GM18858 (cell line): ENCODE measurements around the gene GALM.
"Not testable (repeated sequence)": the region's sequence is repeated elsewhere in the genome, so short reads cannot be mapped to it uniquely, and the experiment has no call there.

Experiments
- ATAC-seq: cut with Tn5 transposase; IDR thresholded peaks from one replicate; pipeline ENCODE4 v1.9.1; 2021; ENCODE audit not compliant: unreplicated experiment

Gene GALM

DNA sequence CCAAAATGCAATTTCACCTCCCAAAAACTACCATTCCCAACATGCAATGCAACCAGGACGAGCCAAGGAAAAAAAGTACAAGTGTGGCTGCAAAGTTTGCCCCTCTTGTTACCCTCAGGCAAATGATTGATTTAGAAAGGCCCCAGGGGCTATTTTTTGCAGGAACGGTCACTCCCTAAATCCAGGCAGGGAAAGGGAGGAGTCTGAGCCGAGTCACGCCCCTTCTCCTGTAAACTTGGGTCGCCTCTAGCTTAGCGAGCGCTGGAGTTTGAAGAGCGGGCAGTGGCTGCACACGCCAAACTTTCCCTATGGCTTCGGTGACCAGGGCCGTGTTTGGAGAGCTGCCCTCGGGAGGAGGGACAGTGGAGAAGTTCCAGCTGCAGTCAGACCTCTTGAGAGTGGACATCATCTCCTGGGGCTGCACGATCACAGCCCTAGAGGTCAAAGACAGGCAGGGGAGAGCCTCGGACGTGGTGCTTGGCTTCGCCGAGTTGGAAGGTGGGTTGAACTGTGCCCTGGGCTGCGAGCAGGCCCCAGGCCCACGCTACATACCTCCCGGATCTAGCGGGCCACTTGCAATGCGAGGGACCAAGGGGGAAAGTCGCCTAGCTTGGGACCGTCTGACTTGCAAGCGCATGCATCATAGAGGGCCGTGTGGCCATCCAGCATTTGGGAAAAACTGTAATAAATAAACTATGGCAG, at the start of gene GALM:
GALM (plus strand) TSS at position 261 of the 702 bp plus-strand sequence; CDS start at position 309, 48 bp downstream.
- ATAC-seq = no peak

DNA sequence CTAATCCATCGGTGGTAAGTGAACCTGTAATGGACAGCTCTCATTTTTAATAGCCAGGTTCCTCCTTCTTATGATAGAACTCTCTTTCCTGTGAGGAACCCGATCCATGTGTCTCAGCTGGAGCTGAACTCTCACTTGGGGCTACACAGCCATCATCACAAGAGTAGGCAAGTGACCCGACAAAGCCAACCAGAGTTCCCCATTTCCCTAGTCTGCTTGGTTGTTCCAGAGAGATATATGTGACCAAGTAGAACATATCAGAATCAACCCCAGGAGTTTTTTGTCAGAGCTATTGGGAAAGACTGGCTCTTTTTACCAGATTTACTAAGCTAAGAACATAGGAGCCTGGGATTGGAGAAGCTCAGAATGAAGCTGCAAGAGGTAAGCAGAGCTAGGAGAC, 48.6 kb upstream of the GALM start:
- ATAC-seq = no peak

DNA sequence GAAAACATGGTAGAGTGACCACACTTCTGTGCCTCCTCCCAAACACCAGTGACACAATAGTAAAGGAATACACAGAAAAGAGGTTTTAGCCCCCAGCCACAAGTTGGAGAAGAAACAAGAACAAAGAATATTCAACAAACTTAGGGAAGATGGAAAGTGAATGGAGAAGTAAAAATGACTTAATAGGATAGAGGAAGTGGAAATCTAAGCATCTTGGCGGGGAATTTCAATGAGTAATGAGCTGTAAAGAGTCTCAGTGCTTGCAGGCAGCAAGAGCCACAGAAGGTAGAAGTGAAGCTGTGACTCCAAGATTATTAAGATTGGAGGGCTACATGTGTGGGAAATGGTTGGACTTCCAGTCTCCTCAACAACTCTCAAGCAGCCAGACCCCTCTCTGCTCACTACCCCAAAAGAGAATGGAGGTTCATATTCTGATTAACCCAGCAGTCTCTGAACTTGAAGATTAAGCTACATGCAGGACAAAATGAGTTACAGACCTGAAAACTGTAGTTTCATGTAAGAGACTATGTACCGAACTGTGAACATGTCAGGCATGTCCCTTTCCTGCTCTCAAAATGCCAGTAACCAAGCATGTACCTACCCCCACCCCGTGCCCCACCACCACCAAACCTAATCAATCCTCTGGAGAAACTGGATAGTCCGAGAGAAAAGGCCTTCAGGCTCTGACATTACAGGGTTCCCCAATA, 46.3 kb upstream of the GALM start:
- no peak for ATAC-seq

- ATAC-seq = no peak
These were observed 45.5 kb upstream of the GALM start for GRCh38 chr2:38620282-38620977.

DNA sequence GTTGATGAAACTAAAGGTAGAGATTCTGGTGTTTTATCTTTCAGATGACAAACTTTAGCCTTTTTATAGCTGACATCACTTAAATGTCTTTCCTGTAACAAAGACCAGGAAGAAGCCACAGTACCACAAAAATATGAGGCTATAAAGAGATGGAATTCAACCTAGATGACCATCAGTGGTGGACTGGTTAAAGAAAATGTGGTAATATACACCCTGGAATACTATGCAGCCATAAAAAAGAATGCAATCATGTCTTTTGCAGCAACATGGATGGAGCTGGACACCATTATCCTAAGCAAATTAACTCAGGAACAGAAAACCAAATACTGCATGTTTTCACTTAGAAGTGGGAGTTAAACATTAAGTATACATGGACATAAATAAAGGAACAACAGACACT, 44.9 kb upstream of the GALM start:
- no peak for ATAC-seq

- no peak for ATAC-seq
These were observed 43.7 kb upstream of the GALM start for GRCh38 chr2:38622210-38622609.

- no peak for ATAC-seq
These were observed 39.4 kb upstream of the GALM start for GRCh38 chr2:38626326-38627035.

DNA sequence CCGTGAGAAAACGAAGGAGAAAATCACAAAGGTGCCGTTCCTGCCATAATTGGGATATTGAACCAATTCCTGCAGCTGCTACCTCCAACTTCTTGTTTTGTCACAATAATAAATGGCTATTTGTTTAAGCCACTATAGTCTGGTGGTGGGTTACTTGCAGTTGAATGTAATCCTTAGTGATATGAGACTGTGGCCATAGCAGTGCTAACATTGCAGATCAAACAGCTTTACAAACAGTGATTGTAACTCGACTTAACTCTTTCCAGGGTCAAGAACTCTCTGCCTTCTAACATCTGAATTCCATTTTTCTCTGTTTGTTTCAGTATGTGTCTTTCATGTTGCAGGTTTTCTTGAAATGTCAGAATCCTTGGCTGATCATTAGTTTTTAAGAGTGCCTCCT, 38.5 kb upstream of the GALM start:
- ATAC-seq = no peak

DNA sequence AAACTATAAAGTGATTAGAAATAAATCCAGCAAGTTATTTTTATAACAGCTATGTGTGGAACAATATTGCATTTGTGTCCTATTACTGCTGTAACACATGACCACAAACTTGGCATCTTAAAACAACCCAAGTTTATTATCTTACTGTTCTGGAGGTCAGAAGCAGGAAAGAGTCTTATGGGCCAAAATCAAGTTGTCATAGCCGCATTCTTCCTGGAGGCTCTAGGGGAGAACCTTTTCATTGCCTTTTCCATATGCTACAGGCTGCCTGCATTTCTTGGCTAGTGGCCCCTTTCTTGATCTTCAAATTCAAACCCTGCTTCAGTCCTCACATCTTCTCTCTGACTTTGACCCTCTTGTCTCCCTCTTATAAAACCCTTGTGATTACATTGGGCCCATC, 36.2 kb upstream of the GALM start:
- no peak for ATAC-seq

DNA sequence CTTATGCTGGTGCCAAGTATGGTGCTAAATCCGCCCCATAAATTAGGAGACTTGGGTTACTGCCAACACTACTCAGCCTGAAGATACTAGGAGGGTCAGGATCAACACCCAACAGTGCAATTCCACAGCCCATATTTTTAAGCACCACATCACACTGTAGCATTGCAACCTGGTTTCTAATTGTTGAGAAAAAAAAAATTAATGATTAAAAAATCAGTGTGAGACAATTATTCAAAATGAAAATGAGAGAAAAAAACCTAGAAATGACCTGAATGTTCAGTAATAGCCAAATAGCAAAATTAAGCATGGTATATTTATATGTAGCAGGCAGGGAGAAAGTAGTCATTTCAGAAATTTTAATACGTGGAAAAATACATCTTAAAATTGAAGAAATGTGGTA, 33.9 kb upstream of the GALM start:
- ATAC-seq = no peak

DNA sequence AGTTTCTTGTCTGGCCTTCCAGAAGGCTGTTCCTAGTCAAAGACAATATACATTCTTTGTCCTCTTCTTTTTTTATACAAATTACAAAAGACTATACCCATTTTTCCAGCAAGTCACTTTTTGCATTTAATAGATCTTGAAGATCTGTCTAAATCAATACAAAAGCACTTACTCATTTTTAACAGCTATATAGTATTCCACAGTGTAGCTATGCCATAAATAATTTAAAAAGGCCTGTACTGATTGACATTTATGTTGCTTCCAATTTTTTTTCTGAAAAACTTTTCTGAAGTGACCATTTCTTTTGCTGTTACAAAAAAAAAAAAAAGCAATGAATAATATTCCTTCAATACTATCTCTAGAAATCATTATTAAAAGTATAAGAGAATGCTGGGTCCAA, 32.9 kb upstream of the GALM start:
- no peak for ATAC-seq

- ATAC-seq = no peak
These were observed 32.0 kb upstream of the GALM start for GRCh38 chr2:38633895-38634294.

- peak; percentile 90 for ATAC-seq
These were observed 31.2 kb upstream of the GALM start for GRCh38 chr2:38634684-38635083.

DNA sequence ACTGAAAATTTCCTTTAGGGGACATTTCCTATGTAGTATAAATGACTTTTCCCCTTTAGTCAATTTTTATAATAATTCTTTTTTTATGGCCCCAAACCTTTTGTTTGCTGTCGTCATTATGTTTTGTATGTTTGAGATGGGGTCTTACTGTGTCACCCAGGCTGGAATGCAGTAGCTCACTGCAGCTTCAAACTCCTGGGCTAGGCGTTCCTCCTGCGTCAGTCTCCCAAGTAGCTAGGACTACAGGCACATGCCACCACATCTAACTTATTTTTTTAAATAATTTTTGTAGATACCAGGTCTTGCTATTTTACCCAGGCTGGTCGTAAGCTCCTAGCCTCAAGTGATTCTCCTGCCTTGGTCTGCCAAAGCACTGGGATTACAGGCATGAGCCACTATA, 30.8 kb upstream of the GALM start:
- ATAC-seq = no peak

DNA sequence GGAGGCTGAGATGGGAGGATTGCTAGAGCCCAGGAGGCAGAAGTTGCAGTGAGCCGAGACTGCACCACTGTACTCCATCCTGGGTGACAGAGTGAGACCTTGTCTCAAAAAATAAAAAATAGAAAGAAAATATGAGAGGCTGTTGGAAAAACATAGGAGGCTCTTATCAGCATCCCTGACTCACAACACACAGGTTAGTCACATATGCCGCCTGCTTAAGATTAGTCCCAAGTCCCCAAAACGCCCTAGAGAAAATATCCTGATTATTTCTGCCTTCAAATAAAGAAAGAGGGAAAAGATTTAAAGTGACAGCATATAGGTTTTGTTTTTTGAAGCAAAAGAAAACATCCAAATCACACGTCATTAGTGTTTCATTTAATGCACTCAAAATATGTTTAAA, 29.8 kb upstream of the GALM start:
- no peak for ATAC-seq

DNA sequence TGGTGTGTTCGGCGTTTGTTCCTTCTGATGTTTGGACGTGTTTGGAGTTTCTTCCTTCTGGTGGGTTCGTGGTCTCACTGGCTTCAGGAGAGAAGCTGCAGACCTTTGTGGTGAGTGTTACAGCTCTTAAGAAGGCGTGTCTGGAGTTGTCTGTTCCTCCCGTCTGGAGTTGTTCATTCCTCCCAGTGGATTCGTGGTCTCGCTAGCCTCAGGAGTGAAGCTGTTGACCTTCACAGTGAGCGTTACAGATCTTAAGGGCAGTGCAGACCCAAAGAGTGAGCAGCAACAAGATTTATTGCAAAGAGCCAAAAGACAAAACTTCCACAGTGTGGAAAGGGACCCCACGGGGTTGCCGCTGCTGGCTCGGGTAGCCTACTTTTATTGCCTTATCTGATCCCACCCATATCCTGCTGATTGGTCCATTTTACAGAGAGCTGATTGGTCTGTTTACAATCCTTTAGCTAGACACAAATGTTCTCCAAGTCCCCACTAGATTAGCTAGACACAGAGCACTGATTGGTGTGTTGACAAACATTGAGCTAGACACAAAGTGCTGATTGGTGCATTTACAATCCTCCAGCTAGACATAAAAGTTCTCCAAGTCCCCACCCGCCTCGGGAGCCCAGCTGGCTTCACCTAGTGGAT, 23.4 kb upstream of the GALM start:
- not testable (repeated sequence) for ATAC-seq

DNA sequence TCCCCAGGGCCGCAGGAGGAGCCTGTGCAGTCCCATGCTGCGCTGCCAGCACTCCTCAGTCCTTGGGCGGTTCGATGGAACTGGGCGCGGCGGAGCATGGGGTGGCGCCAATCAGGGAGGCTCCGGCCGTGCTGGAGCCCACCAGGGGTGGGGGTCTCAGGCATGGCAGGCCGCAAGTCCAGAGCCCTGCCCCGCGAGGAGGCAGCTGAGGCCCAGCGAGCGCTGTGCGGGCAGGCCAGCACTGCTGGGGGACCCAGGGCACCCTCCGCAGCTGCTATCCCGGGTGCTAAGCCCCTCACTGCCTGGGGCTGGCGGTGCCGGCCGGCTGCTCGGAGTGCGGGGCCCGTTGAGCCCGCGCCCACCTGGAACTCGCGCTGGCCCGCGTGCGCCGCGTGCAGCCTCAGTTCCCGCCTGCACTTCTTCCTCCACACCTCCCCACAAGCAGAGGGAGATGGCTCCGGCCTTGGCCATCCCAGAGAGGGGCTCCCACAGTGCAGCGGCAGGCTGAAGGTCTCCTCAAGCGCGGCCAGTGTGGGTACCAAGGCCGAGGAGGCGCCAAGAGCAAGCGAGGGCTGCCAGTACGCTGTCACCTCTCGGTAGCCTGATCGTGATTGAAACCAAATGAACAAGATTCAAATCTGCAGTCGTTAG, 22.8 kb upstream of the GALM start:
- ATAC-seq = no peak

DNA sequence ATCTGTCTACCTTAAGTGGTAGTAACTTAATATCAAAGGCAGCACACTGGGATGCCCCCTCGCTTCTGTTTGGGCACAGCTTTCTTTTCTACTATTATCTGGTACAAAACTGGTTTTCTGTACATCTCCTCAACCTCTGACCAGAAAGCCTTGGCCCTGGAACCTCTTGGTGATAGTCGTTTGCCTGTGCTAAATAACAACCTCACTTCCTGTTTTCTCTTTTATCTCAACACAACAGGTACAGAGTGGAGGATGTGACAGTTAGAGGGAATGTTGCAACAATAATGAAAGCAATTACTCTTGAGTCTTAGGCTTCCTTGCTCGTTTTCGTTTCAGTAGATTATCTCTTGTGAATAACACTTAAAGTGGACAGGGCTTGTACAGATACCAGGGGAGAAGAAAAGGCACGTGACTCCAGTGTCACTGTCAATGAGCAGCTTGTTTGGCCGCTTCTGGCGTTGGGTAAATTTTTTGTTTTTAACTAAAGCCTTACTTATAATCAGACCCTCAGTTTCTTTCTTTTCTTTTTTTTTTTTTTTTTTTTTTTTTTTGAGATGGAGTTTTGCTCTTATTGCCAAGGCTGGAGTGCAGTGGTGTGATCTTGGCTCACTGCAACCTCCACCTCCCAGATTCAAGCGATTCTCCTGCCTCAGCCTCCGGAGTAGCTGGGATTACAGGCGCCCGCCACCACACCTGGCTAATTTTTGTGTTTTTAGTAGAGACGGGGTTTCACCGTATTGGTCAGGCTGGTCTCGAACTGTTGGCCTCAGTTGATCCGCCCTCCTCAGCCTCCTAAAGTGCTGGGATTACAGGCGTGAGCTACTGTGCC, 22.0 kb upstream of the GALM start:
- ATAC-seq = not testable (repeated sequence)

DNA sequence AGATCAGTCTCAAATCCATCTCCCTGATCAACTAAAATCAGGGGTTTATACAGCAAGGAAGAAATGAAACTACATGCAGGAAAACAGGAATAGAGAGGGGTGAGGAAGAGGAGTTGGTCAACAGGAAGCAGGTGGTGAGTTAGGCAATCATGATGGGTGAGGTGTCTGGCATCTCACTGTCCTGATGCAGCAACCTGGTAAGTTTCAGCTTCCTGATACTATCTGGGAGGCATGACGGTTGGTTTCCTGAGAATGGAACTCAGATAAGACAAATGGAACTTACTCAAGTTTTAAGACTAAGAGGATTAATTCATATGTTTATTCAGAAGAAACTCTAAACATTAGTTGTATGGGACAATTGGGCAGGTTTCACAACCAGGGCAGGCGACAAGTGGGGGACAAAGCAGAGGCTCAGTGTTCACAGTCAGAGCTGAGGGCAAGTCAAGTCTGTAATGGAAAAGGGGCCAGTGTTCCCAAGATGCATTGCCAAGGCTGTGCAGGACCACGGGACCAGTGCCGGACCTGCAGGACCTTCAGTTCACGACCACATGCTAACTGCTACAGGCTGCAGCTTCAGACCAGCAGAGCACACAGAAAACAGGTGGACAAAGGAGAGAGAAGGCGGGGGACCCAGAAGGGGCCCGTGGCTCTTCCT, 17.7 kb upstream of the GALM start:
- no peak for ATAC-seq
